GM23248 (cell line): ENCODE measurements around the gene MRPL4.

Source experiments
- EZH2 ChIP-seq: fragments of 200-600 bp; sonication (generic); IDR thresholded peaks from 2 replicates; pipeline ENCODE4 v1.6.1; 2018; ENCODE audit warnings: antibody characterized with exemption, mild to moderate bottlenecking; ENCODE audit not compliant: insufficient read depth, poor library complexity, severe bottlenecking
- EZH2phosphoT487 ChIP-seq: fragments of 200-600 bp; sonication (generic); IDR thresholded peaks from 2 replicates; pipeline ENCODE4 v1.6.1; 2018; ENCODE audit warnings: antibody characterized with exemption, moderate library complexity, mild to moderate bottlenecking, low read depth; ENCODE audit not compliant: insufficient read depth

DNA sequence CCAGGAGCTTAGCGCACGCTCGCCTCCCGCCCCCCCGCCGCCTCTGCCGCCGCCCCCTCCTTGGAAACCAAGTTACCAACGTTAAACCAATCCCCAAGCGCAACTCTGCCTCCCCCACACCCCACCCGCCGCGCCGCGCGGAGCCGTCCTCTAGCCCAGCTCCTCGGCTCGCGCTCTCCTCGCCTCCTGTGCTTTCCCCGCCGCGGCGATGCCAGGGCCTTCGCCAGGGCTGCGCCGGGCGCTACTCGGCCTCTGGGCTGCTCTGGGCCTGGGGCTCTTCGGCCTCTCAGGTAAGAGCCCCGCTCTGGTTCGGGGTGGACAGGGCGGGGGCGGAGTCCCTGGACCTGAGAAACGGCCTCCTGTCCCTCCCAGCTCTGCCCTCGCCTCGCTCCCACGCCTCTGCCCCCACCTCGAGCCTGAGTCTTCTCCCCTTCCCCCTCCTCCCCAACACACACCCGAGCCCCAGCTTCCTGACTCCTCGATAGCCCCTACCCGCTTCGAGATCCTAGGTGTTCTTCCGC is 37.9 kb downstream of the MRPL4 start, which contains the start of gene ICAM5:
- TF ChIP-seq EZH2, result no peak
- TF ChIP-seq EZH2phosphoT487, result no peak
